SK-N-SH treated with all-trans-retinoic acid at 6 μM for 48 hours (cell line): ENCODE data around the gene ACOXL.

ENCODE experiments used
- ATAC-seq: fragments of 200-7000 bp; cut with Tn5 transposase; 3 replicates; pipeline ENCODE4 v1.9.1; 2020; ENCODE audit warnings: mild to moderate bottlenecking, moderate library complexity
- ARNTL ChIP-seq: fragments of 450-650 bp; formaldehyde crosslinking; IDR thresholded peaks from 2 replicates; pipeline ENCODE4 v1.5.0; 2020; ENCODE audit warnings: low read depth, mild to moderate bottlenecking, moderate library complexity, borderline replicate concordance
- BACH2 ChIP-seq: fragments of 250-450 bp; sonication (Bioruptor Pico); IDR thresholded peaks from 2 replicates; pipeline ENCODE4 v1.9.0; 2021; ENCODE audit warnings: mild to moderate bottlenecking, borderline replicate concordance
- CREB5 ChIP-seq: fragments of 250-450 bp; sonication (Bioruptor Pico); IDR thresholded peaks from 2 replicates; pipeline ENCODE4 v1.5.1; 2020; ENCODE audit warnings: low read depth, mild to moderate bottlenecking, moderate library complexity
- CSDC2 ChIP-seq: fragments of 250-450 bp; sonication (Bioruptor Pico); IDR thresholded peaks from 2 replicates; pipeline ENCODE4 v1.5.0; 2020; ENCODE audit warnings: mild to moderate bottlenecking, moderate library complexity
- ESRRG ChIP-seq: fragments of 250-450 bp; sonication (Bioruptor Pico); IDR thresholded peaks from 2 replicates; pipeline ENCODE4 v1.6.1; 2021; ENCODE audit warnings: mild to moderate bottlenecking
- GLIS3 ChIP-seq: fragments of 250-450 bp; sonication (Bioruptor Pico); IDR thresholded peaks from 2 replicates; pipeline ENCODE4 v1.5.0; 2020; ENCODE audit warnings: mild to moderate bottlenecking, moderate library complexity
- ISL1 ChIP-seq: fragments of 250-450 bp; sonication (Bioruptor Pico); IDR thresholded peaks from 2 replicates; pipeline ENCODE4 v2.1.2; 2022; ENCODE audit warnings: mild to moderate bottlenecking, moderate library complexity
- OSR1 ChIP-seq: fragments of 250-450 bp; sonication (Bioruptor Pico); IDR thresholded peaks from 2 replicates; pipeline ENCODE4 v1.8.0; 2022; ENCODE audit warnings: moderate library complexity, mild to moderate bottlenecking, inconsistent platforms
- PATZ1 ChIP-seq: fragments of 250-450 bp; sonication (Bioruptor Pico); IDR thresholded peaks from 2 replicates; pipeline ENCODE4 v1.8.0; 2020; ENCODE audit warnings: mild to moderate bottlenecking, moderate library complexity, borderline replicate concordance
- PPARA ChIP-seq: fragments of 250-450 bp; sonication (Bioruptor Pico); IDR thresholded peaks from 2 replicates; pipeline ENCODE4 v1.5.0; 2020; ENCODE audit warnings: mild to moderate bottlenecking, borderline replicate concordance
- RARB ChIP-seq: fragments of 250-450 bp; sonication (Bioruptor Pico); IDR thresholded peaks from 2 replicates; pipeline ENCODE4 v1.8.0; 2021; ENCODE audit warnings: mild to moderate bottlenecking, moderate library complexity
- SNAI2 ChIP-seq: fragments of 250-450 bp; sonication (Bioruptor Pico); IDR thresholded peaks from 2 replicates; pipeline ENCODE4 v1.5.0; 2020; ENCODE audit warnings: mild to moderate bottlenecking, moderate library complexity
- TCF4 ChIP-seq: fragments of 250-450 bp; sonication (Bioruptor Pico); IDR thresholded peaks from 2 replicates; pipeline ENCODE4 v1.8.0; 2021; ENCODE audit warnings: mild to moderate bottlenecking, moderate library complexity, borderline replicate concordance
- TOX ChIP-seq: fragments of 250-450 bp; sonication (Bioruptor Pico); IDR thresholded peaks from 2 replicates; pipeline ENCODE4 v1.8.0; 2021; ENCODE audit warnings: mild to moderate bottlenecking, moderate library complexity, borderline replicate concordance
- ZC3H10 ChIP-seq: fragments of 250-450 bp; sonication (Bioruptor Pico); IDR thresholded peaks from 2 replicates; pipeline ENCODE4 v1.5.1; 2021; ENCODE audit warnings: mild to moderate bottlenecking, moderate library complexity
- ZFP3 ChIP-seq: fragments of 250-450 bp; sonication (Bioruptor Pico); IDR thresholded peaks from 2 replicates; pipeline ENCODE4 v1.5.0; 2020; ENCODE audit warnings: mild to moderate bottlenecking, moderate library complexity
- ZNF565 ChIP-seq: fragments of 450-650 bp; formaldehyde crosslinking; conservative IDR thresholded peaks from 2 replicates; pipeline ENCODE4 v1.5.0; 2020; ENCODE audit warnings: low read depth, mild to moderate bottlenecking, moderate library complexity
- ZNF70 ChIP-seq: fragments of 450-650 bp; formaldehyde crosslinking; IDR thresholded peaks from 2 replicates; pipeline ENCODE4 v1.5.0; 2020; ENCODE audit warnings: mild to moderate bottlenecking, moderate library complexity
- ZNF8 ChIP-seq: fragments of 450-650 bp; formaldehyde crosslinking; IDR thresholded peaks from 2 replicates; pipeline ENCODE4 v1.5.0; 2020; ENCODE audit warnings: mild to moderate bottlenecking, moderate library complexity
- TF ChIP-seq, protein P1 (sequence below): fragments of 250-450 bp; sonication (Bioruptor Pico); IDR thresholded peaks from 2 replicates; pipeline ENCODE4 v1.5.1; 2021; ENCODE audit warnings: mild to moderate bottlenecking, moderate library complexity
- TF ChIP-seq, protein P2 (sequence below): fragments of 250-450 bp; sonication (Bioruptor Pico); IDR thresholded peaks from 2 replicates; pipeline ENCODE4 v1.8.0; 2021; ENCODE audit warnings: low read depth, mild to moderate bottlenecking, moderate library complexity, borderline replicate concordance
- TF ChIP-seq, protein P3 (sequence below): fragments of 250-450 bp; sonication (Bioruptor Pico); IDR thresholded peaks from 2 replicates; pipeline ENCODE4 v1.5.0; 2020; ENCODE audit warnings: mild to moderate bottlenecking, moderate library complexity

Gene ACOXL

GRCh38 chr2:111024496-111024895, 292.1 kb downstream of the ACOXL start:
- TF ChIP-seq ZFP3 (CRISPR knock-in tag) (no peak), CSDC2 (no peak), GLIS3 (CRISPR knock-in tag) (no peak), ZNF70 (CRISPR knock-in tag) (no peak), ESRRG (no peak), OSR1 (no peak), ISL1 (CRISPR knock-in tag) (no peak), SNAI2 (CRISPR knock-in tag) (no peak), TCF4 (CRISPR knock-in tag) (no peak), ZNF8 (CRISPR knock-in tag) (no peak), PATZ1 (CRISPR knock-in tag) (no peak), ZC3H10 (CRISPR knock-in tag) (no peak), RARB (CRISPR knock-in tag) (no peak), TOX (CRISPR knock-in tag) (no peak), CREB5 (no peak), ARNTL (CRISPR knock-in tag) (no peak)
- TF ChIP-seq, protein P1, sequence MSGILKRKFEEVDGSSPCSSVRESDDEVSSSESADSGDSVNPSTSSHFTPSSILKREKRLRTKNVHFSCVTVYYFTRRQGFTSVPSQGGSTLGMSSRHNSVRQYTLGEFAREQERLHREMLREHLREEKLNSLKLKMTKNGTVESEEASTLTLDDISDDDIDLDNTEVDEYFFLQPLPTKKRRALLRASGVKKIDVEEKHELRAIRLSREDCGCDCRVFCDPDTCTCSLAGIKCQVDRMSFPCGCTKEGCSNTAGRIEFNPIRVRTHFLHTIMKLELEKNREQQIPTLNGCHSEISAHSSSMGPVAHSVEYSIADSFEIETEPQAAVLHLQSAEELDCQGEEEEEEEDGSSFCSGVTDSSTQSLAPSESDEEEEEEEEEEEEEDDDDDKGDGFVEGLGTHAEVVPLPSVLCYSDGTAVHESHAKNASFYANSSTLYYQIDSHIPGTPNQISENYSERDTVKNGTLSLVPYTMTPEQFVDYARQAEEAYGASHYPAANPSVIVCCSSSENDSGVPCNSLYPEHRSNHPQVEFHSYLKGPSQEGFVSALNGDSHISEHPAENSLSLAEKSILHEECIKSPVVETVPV (CRISPR knock-in tag) = no peak
- no peak for ATAC-seq

DNA sequence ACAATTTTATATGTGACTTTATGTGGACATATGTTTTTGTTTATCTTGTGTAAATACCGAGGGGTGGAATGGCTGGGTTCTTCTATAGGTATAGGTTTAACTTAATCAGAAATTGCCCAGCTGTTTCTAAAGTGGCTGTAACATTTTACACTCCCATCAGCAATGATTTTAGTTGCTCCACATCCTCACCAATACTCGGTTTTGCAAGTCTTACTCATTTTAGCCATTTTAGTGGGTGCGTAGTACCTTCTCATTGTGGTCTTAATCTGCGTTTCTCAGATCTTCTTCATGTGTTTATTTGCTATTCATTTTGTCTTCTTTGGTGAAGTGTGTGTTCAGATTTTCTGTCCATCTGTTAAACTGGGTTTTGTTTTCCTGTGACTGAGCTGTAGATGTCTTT, 292.9 kb downstream of the ACOXL start:
- TF ChIP-seq OSR1 = no peak
- TF ChIP-seq GLIS3 (CRISPR knock-in tag) = no peak
- TF ChIP-seq, protein P2, sequence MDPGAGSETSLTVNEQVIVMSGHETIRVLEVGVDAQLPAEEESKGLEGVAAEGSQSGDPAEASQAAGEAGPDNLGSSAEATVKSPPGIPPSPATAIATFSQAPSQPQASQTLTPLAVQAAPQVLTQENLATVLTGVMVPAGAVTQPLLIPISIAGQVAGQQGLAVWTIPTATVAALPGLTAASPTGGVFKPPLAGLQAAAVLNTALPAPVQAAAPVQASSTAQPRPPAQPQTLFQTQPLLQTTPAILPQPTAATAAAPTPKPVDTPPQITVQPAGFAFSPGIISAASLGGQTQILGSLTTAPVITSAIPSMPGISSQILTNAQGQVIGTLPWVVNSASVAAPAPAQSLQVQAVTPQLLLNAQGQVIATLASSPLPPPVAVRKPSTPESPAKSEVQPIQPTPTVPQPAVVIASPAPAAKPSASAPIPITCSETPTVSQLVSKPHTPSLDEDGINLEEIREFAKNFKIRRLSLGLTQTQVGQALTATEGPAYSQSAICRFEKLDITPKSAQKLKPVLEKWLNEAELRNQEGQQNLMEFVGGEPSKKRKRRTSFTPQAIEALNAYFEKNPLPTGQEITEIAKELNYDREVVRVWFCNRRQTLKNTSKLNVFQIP (CRISPR knock-in tag) = no peak
- no peak for TF ChIP-seq PPARA
- no peak for TF ChIP-seq ZNF8 (CRISPR knock-in tag)
- no peak for TF ChIP-seq ZNF565 (CRISPR knock-in tag)
- no peak for TF ChIP-seq PATZ1 (CRISPR knock-in tag)
- no peak for TF ChIP-seq TCF4 (CRISPR knock-in tag)
- TF ChIP-seq ZFP3 (CRISPR knock-in tag) = no peak
- TF ChIP-seq CSDC2 = no peak
- TF ChIP-seq, protein P1 (CRISPR knock-in tag) = no peak
- TF ChIP-seq RARB (CRISPR knock-in tag) = no peak
- TF ChIP-seq, protein P3, sequence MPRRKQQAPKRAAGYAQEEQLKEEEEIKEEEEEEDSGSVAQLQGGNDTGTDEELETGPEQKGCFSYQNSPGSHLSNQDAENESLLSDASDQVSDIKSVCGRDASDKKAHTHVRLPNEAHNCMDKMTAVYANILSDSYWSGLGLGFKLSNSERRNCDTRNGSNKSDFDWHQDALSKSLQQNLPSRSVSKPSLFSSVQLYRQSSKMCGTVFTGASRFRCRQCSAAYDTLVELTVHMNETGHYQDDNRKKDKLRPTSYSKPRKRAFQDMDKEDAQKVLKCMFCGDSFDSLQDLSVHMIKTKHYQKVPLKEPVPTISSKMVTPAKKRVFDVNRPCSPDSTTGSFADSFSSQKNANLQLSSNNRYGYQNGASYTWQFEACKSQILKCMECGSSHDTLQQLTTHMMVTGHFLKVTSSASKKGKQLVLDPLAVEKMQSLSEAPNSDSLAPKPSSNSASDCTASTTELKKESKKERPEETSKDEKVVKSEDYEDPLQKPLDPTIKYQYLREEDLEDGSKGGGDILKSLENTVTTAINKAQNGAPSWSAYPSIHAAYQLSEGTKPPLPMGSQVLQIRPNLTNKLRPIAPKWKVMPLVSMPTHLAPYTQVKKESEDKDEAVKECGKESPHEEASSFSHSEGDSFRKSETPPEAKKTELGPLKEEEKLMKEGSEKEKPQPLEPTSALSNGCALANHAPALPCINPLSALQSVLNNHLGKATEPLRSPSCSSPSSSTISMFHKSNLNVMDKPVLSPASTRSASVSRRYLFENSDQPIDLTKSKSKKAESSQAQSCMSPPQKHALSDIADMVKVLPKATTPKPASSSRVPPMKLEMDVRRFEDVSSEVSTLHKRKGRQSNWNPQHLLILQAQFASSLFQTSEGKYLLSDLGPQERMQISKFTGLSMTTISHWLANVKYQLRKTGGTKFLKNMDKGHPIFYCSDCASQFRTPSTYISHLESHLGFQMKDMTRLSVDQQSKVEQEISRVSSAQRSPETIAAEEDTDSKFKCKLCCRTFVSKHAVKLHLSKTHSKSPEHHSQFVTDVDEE (CRISPR knock-in tag) = no peak
- no peak for TF ChIP-seq ESRRG
- no peak for TF ChIP-seq ISL1 (CRISPR knock-in tag)
- TF ChIP-seq TOX (CRISPR knock-in tag) = no peak
- no peak for TF ChIP-seq ZNF70 (CRISPR knock-in tag)
- TF ChIP-seq CREB5 = no peak
- TF ChIP-seq BACH2 = no peak
- ATAC-seq = no peak
